Progenitor cell of endocrine pancreas (in vitro differentiated cells): ENCODE measurements around the gene NF2. TPM values are rescaled to one million over a fixed set of nuclear protein-coding genes. Genes with fewer than 3 reads are reported as not detected.

Experiments used
- DNase-seq: peaks from one replicate; pipeline ENCODE4 v3.0.0; 2021; ENCODE audit warnings: low spot score; ENCODE audit not compliant: unreplicated experiment
- H3K27ac Mint-ChIP-seq: 2 replicates; pipeline ENCODE4 v1.8.0; 2021; ENCODE audit warnings: mild to moderate bottlenecking, moderate library complexity, mixed read lengths
- H3K27me3 Mint-ChIP-seq: 2 replicates; pipeline ENCODE4 v1.8.0; 2021; ENCODE audit warnings: mixed read lengths
- H3K36me3 Mint-ChIP-seq: 2 replicates; pipeline ENCODE4 v1.8.0; 2022; ENCODE audit warnings: mixed read lengths; ENCODE audit not compliant: insufficient read depth
- H3K4me1 Mint-ChIP-seq: 2 replicates; pipeline ENCODE4 v1.8.0; 2021; ENCODE audit warnings: low read depth, mixed read lengths
- H3K4me3 Mint-ChIP-seq: 2 replicates; pipeline ENCODE4 v1.8.0; 2021; ENCODE audit warnings: low read depth, mild to moderate bottlenecking, moderate library complexity, mixed read lengths
- H3K9me3 Mint-ChIP-seq: 2 replicates; pipeline ENCODE4 v1.8.0; 2021; ENCODE audit warnings: low read depth, mixed read lengths
- CTCF ChIP-seq: fragments of 200-600 bp; sonication (generic); IDR thresholded peaks from one replicate; pipeline ENCODE4 v1.5.0; 2021; ENCODE audit warnings: antibody characterized with exemption, mild to moderate bottlenecking; ENCODE audit not compliant: unreplicated experiment
- total RNA-seq: library from RNA; stranded (reverse); gene quantifications from 2 replicates; pipeline ENCODE4 v1.2.1, GENCODE V29; 2021

NF2 gene
- total RNA-seq, 1 donor from 2014 or later, result 37.1 TPM

- Mint-ChIP-seq H3K9me3 (no peaks in the 10 kb centered on the region), H3K36me3 (peaks cover 1% of the 10 kb centered on the region), H3K27ac (peak overlapping the region; percentile 57), H3K4me3 (peak overlapping the region; percentile 85), H3K27me3 (no peaks in the 10 kb centered on the region), H3K4me1 (peaks cover 9% of the 10 kb centered on the region)
- no peak for TF ChIP-seq CTCF
- no peak for DNase-seq
Measured at GRCh38 chr22:29604076-29604360, 585 bp downstream of the NF2 start.

GRCh38 chr22:29605527-29605850, 2.1 kb downstream of the NF2 start:
- H3K4me3 Mint-ChIP-seq, result no peak overlapping the region
- no peaks in the 10 kb centered on the region for H3K27me3 Mint-ChIP-seq
- no peak for TF ChIP-seq CTCF
- H3K4me1 Mint-ChIP-seq, result peaks cover 9% of the 10 kb centered on the region
- H3K36me3 Mint-ChIP-seq, result peaks cover 3% of the 10 kb centered on the region
- no peaks in the 10 kb centered on the region for H3K9me3 Mint-ChIP-seq
- DNase-seq, result no peak
- no peak overlapping the region for H3K27ac Mint-ChIP-seq

- Mint-ChIP-seq H3K4me1 (peaks cover 9% of the 10 kb centered on the region), H3K4me3 (no peak overlapping the region)
Measured at GRCh38 chr22:29606320-29606719, 2.9 kb downstream of the NF2 start.

GRCh38 chr22:29607426-29607825, 4.0 kb downstream of the NF2 start:
- H3K27me3 Mint-ChIP-seq, result no peaks in the 10 kb centered on the region
- peaks cover 4% of the 10 kb centered on the region for H3K9me3 Mint-ChIP-seq
- H3K4me1 Mint-ChIP-seq, result peaks cover 9% of the 10 kb centered on the region
- H3K4me3 Mint-ChIP-seq, result no peak overlapping the region
- H3K27ac Mint-ChIP-seq, result no peak overlapping the region
- H3K36me3 Mint-ChIP-seq, result peaks cover 3% of the 10 kb centered on the region
- no peak for TF ChIP-seq CTCF
- no peak for DNase-seq

More at GRCh38 chr22:29606320-29606719, 2.9 kb downstream of the NF2 start:
- no peak for TF ChIP-seq CTCF
- no peaks in the 10 kb centered on the region for H3K27me3 Mint-ChIP-seq
- peaks cover 4% of the 10 kb centered on the region for H3K9me3 Mint-ChIP-seq
- peaks cover 3% of the 10 kb centered on the region for H3K36me3 Mint-ChIP-seq
- no peak for DNase-seq
- no peak overlapping the region for H3K27ac Mint-ChIP-seq

GRCh38 chr22:29609139-29609538, 5.7 kb downstream of the NF2 start:
- DNase-seq, result no peak
- Mint-ChIP-seq H3K9me3 (peaks cover 4% of the 10 kb centered on the region), H3K4me1 (peaks cover 5% of the 10 kb centered on the region), H3K27me3 (no peaks in the 10 kb centered on the region), H3K4me3 (no peak overlapping the region), H3K27ac (no peak overlapping the region), H3K36me3 (peaks cover 3% of the 10 kb centered on the region)
- peak; percentile 35 for TF ChIP-seq CTCF
